Body of pancreas (tissue), 4 donors: Measurements from ENCODE around the gene KIF15. TPM values are rescaled to one million over a fixed set of nuclear protein-coding genes. Genes with fewer than 3 reads are reported as not detected.

ENCODE experiments used
- ATAC-seq: fragments of 150-250 bp; one replicate; pipeline ENCODE4 v1.9.1; 2016
- DNase-seq, 4 donors: peaks; one replicate each; pipeline ENCODE4 v3.0.0-alpha.2; 2019
- H3K27ac ChIP-seq, 4 donors: fragments of 200-600 bp; sonication (generic); 1 replicate in 3 of 4; 2 replicates in 1 of 4; pipeline versions ENCODE4 v1.5.1 to v1.6.1; 2016 to 2019; ENCODE audit warnings: mild to moderate bottlenecking in 1 of 4, mixed read lengths in 1 of 4, moderate library complexity in 1 of 4
- H3K27me3 ChIP-seq, 2 donors: fragments of 200-600 bp; sonication (generic); one replicate each; pipeline ENCODE4 v1.6.0; 2016; ENCODE audit warnings: mild to moderate bottlenecking in 1 of 2
- H3K36me3 ChIP-seq, 2 donors: fragments of 200-600 bp; sonication (generic); replicated peaks in 1 of 2; 2 replicates each; pipeline ENCODE4 v1.5.1; 2016; ENCODE audit warnings: low read depth in 2 of 2; ENCODE audit not compliant: insufficient read depth in 1 of 2
- H3K4me1 ChIP-seq: fragments of 200-600 bp; sonication (generic); one replicate; pipeline ENCODE4 v1.6.0; 2016
- H3K4me3 ChIP-seq, 2 donors: fragments of 200-600 bp; sonication (generic); 1 replicate in 1 of 2; 2 replicates in 1 of 2; pipeline ENCODE4 v1.5.1; 2016 to 2019
- H3K9me3 ChIP-seq, 3 donors: fragments of 200-600 bp; sonication (generic); 1 replicate in 2 of 3; 2 replicates in 1 of 3; pipeline ENCODE4 v1.5.1; 2016
- POLR2A ChIP-seq, 3 donors: fragments of 450-650 bp; IDR thresholded peaks; one replicate each; pipeline ENCODE4 v1.6.1; 2016; ENCODE audit warnings: antibody characterized with exemption in 3 of 3, mild to moderate bottlenecking in 2 of 3
- WGBS, 2 donors: methylation state at CpG; one replicate each; pipeline ENCODE4 v1.1.5; 2017; 5-methylcytosine and 5-hydroxymethylcytosine counted together
- intact Hi-C: fragments of 100-400 bp; cut with DNase I; formaldehyde crosslinking; loops from one replicate; pipeline ENCODE4 v1.15.1; 2023
- total RNA-seq, 2 donors: library from RNA; depleted of rRNA; stranded (reverse); fragments of >200 nt; gene quantifications; one replicate each; pipeline ENCODE4 v1.1.0, GENCODE V29; 2016
- TF ChIP-seq, protein P1 (sequence below), 7 experiments: fragments of 450-650 bp in 4 of 7; fragments of 200-600 bp in 3 of 7; sonication (generic) in 3 of 7; IDR thresholded peaks; one replicate each; pipeline ENCODE4 v1.5.1; 2016 to 2019; ENCODE audit warnings: antibody characterized with exemption in 7 of 7

The KIF15 gene
- total RNA-seq, 2 donors from 2014 or later, result 0.78 TPM; not detected in 1

DNA sequence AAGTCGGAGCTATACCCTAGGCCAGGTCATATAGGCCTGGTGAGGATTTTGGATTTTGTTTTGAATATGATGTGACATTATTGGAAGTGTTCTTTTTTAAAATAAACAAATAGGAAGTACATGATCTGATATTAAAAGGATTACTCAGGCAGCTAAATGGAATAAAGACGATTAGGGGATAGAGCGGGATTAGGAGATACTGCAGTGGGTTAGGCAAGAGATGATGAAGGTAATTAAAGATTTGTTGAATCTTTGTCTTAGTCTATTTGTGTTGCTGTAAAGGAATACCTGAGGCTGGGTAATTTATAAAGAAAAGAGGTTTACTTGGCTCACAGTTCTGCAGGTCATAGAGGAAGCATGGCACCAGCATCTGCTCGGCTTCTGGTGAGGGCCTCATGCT lies 21.3 kb downstream of the KIF15 start:
- Histone ChIP-seq H3K4me3 (no peak overlapping the region), H3K36me3 (no peaks in the 10 kb centered on the region), H3K4me1 (no peaks in the 10 kb centered on the region), H3K27ac (no peak overlapping the region), H3K27me3 (no peaks in the 10 kb centered on the region), H3K9me3 (no peaks in the 10 kb centered on the region)
- intact Hi-C loops, result no loop called here
- no peak for TF ChIP-seq POLR2A (IDR thresholded peaks at IDR 0.05)
- TF ChIP-seq, protein P1, sequence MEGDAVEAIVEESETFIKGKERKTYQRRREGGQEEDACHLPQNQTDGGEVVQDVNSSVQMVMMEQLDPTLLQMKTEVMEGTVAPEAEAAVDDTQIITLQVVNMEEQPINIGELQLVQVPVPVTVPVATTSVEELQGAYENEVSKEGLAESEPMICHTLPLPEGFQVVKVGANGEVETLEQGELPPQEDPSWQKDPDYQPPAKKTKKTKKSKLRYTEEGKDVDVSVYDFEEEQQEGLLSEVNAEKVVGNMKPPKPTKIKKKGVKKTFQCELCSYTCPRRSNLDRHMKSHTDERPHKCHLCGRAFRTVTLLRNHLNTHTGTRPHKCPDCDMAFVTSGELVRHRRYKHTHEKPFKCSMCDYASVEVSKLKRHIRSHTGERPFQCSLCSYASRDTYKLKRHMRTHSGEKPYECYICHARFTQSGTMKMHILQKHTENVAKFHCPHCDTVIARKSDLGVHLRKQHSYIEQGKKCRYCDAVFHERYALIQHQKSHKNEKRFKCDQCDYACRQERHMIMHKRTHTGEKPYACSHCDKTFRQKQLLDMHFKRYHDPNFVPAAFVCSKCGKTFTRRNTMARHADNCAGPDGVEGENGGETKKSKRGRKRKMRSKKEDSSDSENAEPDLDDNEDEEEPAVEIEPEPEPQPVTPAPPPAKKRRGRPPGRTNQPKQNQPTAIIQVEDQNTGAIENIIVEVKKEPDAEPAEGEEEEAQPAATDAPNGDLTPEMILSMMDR (IDR thresholded peaks at IDR 0.05), result no peak
- 93 to 94% methylated on average over 4 of the region's 4 CpGs for WGBS, 2 donors
- DNase-seq, result no peak
- ATAC-seq, result no peak

DNA sequence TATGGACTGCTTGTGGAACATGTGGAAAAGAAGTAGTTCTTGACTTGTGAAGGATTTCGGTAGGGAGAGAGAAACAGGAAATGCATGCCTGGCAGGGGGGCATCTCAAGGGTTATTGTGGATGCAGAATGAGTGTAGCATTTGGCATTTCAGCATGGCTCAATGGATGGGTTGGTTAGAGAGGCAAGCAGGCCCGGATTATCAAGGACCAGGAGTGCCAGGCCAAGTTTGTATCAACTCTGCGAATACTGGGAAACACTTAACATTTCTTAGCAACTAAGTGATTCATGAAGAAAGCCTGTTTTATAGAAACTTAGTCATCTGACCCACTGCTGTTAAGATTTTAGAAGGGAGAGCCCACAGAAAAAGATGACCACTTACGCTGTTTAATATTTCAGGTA lies 33.6 kb downstream of the KIF15 start:
- Histone ChIP-seq H3K27ac (no peak overlapping the region), H3K27me3 (no peaks in the 10 kb centered on the region), H3K4me3 (no peak overlapping the region), H3K36me3 (no peaks in the 10 kb centered on the region), H3K9me3 (no peaks in the 10 kb centered on the region), H3K4me1 (no peaks in the 10 kb centered on the region)
- 94 to 95% methylated on average over 4 of the region's 4 CpGs for WGBS, 2 donors
- DNase-seq, result no peak
- no peak for ATAC-seq
- TF ChIP-seq, protein P1 (IDR thresholded peaks at IDR 0.05), result no peak
- no peak for TF ChIP-seq POLR2A (IDR thresholded peaks at IDR 0.05)
- intact Hi-C loops, result no loop called here

DNA sequence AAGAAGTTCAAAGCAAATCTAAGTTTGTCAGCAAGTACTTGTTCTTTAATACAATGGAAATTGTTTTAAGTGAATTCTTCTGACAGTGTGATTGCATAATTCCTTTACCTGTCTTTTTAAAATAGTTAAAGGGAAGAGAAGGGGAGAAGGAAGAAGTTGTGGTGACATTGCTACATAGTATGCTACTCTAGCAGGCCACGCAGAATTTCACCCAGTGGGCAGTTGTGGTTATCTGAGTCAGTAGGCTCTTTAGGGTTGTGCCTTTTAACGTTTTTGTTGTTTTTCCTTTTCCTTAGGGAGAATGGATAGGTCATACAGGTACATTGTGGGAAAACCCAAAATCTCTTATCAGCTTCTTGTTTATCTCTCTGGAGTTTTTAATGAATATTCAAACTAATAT lies 40.4 kb downstream of the KIF15 start:
- Histone ChIP-seq H3K27ac (no peak overlapping the region), H3K9me3 (no peaks in the 10 kb centered on the region), H3K27me3 (no peaks in the 10 kb centered on the region), H3K36me3 (no peaks in the 10 kb centered on the region), H3K4me3 (no peak overlapping the region), H3K4me1 (no peaks in the 10 kb centered on the region)
- TF ChIP-seq POLR2A (IDR thresholded peaks at IDR 0.05), result no peak
- TF ChIP-seq, protein P1 (IDR thresholded peaks at IDR 0.05), result no peak
- ATAC-seq (no peak), DNase-seq (no peak)
- intact Hi-C loops, result no loop called here
- 57 to 72% methylated on average over 2 of the region's 2 CpGs for WGBS, 2 donors

DNA sequence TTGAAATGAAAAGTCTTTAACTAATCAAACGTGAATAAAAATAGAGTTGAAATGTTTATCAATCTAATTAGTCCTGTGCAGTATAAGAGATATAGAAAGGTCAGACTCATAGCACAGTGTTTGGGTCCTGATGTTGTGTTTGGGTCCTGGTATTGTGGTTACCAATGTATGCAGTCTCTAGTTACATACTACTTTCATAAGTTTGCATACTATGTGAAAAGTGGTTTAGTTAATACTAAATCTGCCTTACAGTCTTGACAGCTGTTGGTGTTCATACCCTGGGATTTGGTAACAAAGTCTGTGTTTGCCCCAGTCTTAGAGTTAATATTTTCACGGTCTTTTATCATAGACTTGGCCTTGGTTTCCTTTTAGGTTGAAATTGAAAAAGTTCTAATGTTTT lies 41.7 kb downstream of the KIF15 start:
- no peak overlapping the region for H3K27ac ChIP-seq
- H3K4me3 ChIP-seq, result no peak overlapping the region
- H3K9me3 ChIP-seq, result no peaks in the 10 kb centered on the region
- TF ChIP-seq POLR2A (IDR thresholded peaks at IDR 0.05), result no peak
- TF ChIP-seq, protein P1 (IDR thresholded peaks at IDR 0.05), result no peak
- 33 to 47% methylated on average over 2 of the region's 2 CpGs for WGBS, 2 donors
- no peaks in the 10 kb centered on the region for H3K36me3 ChIP-seq
- no peaks in the 10 kb centered on the region for H3K4me1 ChIP-seq
- DNase-seq (no peak), ATAC-seq (no peak)
- intact Hi-C loops, result no loop called here
- H3K27me3 ChIP-seq, result no peaks in the 10 kb centered on the region

DNA sequence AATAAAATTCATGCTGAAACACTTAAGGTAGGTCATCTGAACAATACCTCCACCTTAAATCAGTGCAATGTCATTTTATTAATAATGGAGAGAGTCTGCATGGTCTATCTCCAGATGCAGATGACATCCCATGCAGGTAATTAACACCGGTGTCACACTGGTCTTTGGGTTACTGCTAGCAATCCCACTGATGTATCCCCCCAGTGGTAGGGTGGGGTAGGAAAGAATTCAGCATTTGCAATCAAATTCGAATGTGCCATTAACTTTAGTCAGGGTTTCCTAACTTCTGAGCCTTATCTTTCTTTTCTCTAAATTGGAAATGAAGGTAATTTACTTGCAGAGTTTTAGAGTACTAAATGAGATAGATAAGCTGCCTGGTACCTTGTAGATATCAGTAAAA lies 44.4 kb downstream of the KIF15 start:
- Histone ChIP-seq H3K4me1 (no peaks in the 10 kb centered on the region), H3K36me3 (no peaks in the 10 kb centered on the region), H3K27me3 (no peaks in the 10 kb centered on the region), H3K4me3 (no peak overlapping the region), H3K27ac (no peak overlapping the region), H3K9me3 (no peaks in the 10 kb centered on the region)
- TF ChIP-seq, protein P1 (IDR thresholded peaks at IDR 0.05), result no peak
- TF ChIP-seq POLR2A (IDR thresholded peaks at IDR 0.05), result no peak
- no peak for DNase-seq
- intact Hi-C loops, result no loop called here
- WGBS, 2 donors, result 93 to 98% methylated on average over 2 of the region's 2 CpGs
- no peak for ATAC-seq
